DMS 273 (cell line): ENCODE data around the gene ADARB2.
A peak's percentile ranks its signal among the peaks of the same experiment; 100 is the strongest.

Experiments used
- DNase-seq: peaks from one replicate; lab custom pipeline; 2025; ENCODE audit not compliant: unreplicated experiment; lab: John Stamatoyannopoulos, UW

The ADARB2 gene

GRCh38 chr10:1200866-1201807 is 536.2 kb downstream of the ADARB2 start:
- peak; percentile 42 for DNase-seq

DNA sequence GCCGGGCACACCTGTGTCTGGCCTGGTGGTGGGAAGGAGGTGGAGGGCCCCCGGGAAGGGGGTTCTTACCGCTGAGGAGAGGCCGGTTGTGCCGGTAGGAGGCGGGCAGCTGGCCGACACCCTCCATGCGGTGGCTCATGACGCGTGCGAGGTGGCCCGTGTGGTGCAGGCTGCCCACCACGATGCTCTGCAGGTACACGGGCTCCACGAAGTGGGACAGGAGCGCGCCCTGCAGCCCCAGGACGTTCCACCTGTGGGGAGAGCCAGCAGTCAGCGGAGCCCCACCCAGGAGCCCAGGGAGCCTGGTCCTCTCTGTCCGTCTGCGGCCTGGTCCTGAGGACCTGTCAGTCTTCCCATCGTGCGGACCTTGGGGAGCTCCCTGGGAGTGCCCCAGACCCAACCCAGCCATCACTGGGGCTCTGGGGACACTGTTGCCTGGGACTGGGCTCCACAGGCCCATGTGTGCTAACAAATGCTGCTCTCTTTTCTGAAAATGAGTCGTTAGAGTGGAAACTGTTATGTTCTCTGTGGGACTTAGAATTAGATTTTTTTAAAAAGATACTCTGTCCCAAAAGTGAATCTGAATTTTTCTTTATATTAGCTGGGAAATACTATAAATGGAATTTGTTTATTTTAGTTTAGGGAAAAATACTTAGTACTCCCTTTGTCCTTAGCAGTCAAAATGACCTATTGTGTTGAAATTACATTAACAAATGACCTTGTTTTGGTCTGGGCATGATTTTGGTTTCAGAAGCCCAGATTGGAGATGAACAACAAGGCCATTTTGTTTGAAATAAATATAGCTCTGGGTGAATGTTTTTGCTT is 537.2 kb downstream of the ADARB2 start:
- no peak for DNase-seq

GRCh38 chr10:1199345-1199673 is 538.0 kb downstream of the ADARB2 start:
- no peak for DNase-seq

DNA sequence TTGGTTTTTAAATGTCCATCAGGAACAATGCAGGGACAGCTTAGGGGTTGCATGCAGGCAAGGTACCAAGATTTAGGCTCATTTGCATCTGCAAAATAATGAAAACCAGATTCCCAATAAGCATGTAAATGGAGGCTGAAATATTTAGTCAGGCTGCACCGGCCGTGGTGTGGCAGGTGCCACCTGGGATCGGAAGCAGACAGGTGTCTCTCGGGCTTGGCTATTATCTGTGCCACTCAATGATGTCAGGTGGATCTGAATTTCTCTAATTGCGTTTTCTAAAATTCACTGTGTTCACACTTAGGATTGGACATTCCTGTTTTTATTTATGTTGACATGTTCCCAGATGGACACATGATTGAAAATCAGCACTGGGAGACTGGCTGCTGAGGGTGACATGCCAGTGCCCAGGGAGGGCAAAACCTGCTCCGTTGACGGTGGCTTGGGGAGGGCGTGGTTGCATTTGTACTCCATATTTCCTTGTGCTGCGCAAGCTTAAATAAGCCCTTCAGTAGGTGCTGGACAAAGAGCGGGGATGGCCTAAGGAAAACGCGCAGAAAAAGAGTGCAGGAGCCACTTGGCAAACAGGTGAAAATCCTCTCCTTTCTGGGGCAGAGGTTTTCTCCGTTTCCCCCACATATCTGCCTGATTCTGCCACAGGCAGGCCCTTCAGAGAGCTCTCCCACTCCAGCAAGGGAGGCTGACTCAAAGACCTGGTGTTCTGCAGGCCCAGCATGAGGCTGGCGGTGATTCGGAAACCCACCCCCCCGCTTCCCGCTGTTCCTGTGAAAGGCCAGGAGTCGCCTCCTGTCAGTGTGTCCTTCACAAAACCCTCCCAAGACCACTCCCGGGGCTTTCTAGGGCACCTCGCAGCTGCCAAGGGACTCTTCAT is 538.6 kb downstream of the ADARB2 start:
- no peak for DNase-seq

DNA sequence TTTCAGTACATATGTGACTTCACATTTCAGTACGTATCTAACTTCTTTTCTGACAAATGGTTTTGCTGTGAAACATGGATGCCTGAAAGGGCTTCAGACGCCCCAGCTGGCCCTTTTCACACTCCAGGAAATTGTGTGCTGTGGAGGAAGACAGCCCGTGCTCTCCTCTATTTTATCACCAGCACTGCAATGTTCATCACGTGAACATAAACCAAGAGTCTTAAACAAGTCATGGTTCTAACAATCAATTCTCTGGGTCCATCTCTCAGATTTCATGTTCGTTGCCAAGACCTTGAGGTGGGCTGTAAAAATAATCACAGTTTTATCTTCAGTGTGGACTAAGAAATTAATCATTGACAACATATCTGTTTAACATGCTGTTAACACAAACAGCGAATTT is 539.9 kb downstream of the ADARB2 start:
- DNase-seq = no peak

- DNase-seq = no peak
These were observed 540.7 kb downstream of the ADARB2 start for GRCh38 chr10:1196656-1197055.

DNA sequence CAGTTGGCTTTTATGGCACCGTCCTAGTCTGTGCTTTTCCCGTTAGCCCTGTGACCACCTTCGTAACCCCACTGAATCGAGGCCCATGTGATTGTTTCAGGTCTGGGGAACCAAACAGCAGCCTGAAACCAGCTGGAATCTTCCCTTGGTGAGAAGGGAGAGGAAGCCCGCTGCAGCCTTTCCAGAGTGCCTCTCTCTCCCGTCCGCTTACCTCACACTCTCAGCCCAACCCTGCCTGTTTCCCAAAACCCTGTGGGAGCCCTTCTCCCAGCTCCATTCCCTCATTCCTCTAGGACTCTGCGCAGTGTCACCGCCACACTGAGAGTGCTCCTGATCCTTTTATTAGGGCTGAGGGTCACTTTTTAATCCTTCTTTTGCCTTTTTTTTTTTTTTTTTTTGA is 541.5 kb downstream of the ADARB2 start:
- no peak for DNase-seq

DNA sequence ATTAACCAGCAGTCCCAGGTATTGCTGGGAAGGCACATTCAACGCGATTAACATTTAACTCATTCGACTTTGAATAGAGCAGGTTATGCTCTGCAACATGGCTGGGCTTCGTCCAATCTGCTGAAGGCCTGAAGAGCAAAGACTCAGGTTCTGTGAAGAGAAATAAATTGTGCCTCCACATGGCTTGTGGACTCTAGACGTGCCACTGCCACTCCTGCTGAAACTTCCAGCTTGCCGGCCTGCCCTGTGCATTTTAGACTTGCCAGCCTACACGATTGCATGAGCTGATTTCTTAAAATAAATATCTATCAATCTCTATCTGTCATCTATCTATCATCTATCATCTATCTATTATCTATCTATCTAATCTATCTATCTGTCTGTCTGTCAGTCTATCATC is 543.2 kb downstream of the ADARB2 start:
- no peak for DNase-seq

DNA sequence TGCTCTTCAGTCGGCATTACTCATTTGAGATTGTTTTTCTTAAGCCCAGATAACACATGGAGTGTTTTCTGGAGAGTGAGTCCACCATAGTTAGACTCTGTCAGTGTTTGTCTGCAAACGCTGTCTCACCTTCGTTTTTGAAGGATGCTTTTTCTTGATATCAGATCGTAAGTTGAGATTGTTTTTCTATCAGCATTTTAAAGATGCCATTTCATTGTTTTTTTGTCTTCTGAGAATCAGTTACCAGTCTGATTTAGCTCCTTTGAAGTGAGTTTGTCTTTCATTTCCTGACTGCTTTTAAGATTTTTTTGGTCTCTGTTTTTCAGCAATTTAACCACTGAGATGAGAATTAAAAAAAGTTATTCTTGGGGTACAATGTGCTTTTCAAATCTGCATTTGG is 543.8 kb downstream of the ADARB2 start:
- no peak for DNase-seq

GRCh38 chr10:1191752-1192151 is 545.6 kb downstream of the ADARB2 start:
- DNase-seq = no peak

- no peak for DNase-seq
These were observed 546.4 kb downstream of the ADARB2 start for GRCh38 chr10:1190791-1191490.

GRCh38 chr10:1190052-1190395 is 547.3 kb downstream of the ADARB2 start:
- DNase-seq = no peak

- DNase-seq = no peak
These were observed 547.9 kb downstream of the ADARB2 start for GRCh38 chr10:1189166-1190051.

DNA sequence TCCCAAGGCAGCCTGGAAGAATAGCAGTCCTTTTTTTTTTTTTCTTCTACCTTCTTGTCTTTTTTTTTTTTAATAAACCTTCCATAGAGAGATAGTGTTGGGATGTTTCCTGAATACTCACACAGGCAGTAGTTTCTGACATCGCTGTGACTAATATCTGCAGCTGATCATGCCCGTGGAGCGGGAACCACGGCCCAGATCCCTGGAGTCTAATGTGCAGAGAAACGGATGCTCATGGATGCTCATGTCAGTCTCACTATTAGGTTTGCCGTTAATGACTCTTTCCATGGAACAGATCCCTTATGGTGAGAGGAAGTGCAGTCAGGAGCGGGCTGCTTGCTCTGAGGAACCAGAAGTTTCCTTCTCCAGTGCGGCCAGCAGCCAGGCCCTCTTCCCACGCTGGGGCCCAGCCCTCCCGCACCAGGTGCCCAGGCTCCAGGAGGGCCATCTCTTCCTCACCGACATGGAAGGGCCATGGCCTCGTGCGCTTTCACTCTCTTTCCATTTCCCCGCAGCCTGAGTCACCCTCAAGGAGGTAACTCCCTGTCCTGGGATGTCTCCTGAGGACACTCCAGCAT is 548.7 kb downstream of the ADARB2 start:
- DNase-seq = no peak

- DNase-seq = no peak
These were observed 549.3 kb downstream of the ADARB2 start for GRCh38 chr10:1187855-1188557.

- DNase-seq = peak; percentile 64
These were observed 550.0 kb downstream of the ADARB2 start for GRCh38 chr10:1187151-1187854.

DNA sequence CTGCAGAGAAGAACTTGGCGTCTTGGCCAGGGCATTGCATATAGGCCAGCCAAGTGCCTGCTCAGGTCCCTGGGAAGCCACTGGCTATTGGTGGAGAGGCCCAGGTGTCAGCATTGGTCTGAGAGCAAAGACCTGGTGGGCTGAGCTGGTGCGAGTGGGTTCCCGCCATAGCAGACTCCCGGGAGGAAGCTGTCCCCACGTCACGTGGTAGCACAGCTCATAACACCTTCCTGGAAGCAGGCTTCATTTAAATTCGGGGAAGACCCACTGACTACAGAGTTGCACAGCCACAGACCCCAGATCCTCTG is 550.7 kb downstream of the ADARB2 start:
- no peak for DNase-seq
